ENCODE data around the gene KLHL40. TPM values are rescaled to one million over a fixed set of nuclear protein-coding genes. Genes with fewer than 3 reads are reported as not detected.

The KLHL40 gene
- total and polyA plus RNA-seq, 11 donors: 0.19 to 6.8 (median 0.73) TPM; not detected in 1

GRCh38 chr3:42689421-42690014 is 4.2 kb downstream of the KLHL40 start:
- Histone ChIP-seq H3K4me3 (no peak overlapping the region), H3K27me3 (peaks cover 0 to 6% (median 0%) of the 10 kb centered on the region in 9 donors), H3K27ac (no peak overlapping the region), H3K4me1 (peaks cover 0 to 17% (median 3%) of the 10 kb centered on the region in 12 donors), H3K9me3 (no peaks in the 10 kb centered on the region), H3K36me3 (peaks cover 0 to 11% (median 0%) of the 10 kb centered on the region in 9 donors)
- intact Hi-C loops (cut with DNase I): no loop called here
- WGBS, 4 donors: 65 to 79% (median 68%) methylated on average over 9 of the region's 9 CpGs
- DNase-seq (no peak), ATAC-seq (no peak)
- TF ChIP-seq CTCF (IDR thresholded peaks at IDR 0.05): no peak
- no peak for TF ChIP-seq POLR2A (IDR thresholded peaks at IDR 0.05)

- Histone ChIP-seq H3K27me3 (peaks cover 0 to 6% (median 0%) of the 10 kb centered on the region in 9 donors), H3K36me3 (peaks cover 0 to 11% (median 0%) of the 10 kb centered on the region in 9 donors), H3K4me3 (no peak overlapping the region), H3K9me3 (no peaks in the 10 kb centered on the region), H3K27ac (no peak overlapping the region), H3K4me1 (peaks cover 0 to 10% (median under 1%) of the 10 kb centered on the region in 12 donors)
- no peak for ATAC-seq
- 79 to 85% (median 81%) methylated on average over 7 of the region's 7 CpGs for WGBS, 4 donors
- TF ChIP-seq POLR2A (IDR thresholded peaks at IDR 0.05) (no peak), CTCF (IDR thresholded peaks at IDR 0.05) (no peak)
- intact Hi-C loops (cut with DNase I): no loop called here
- DNase-seq: no peak
These were observed 4.9 kb downstream of the KLHL40 start for GRCh38 chr3:42690191-42690590.

- Histone ChIP-seq H3K27me3 (peaks cover 0 to 3% (median 0%) of the 10 kb centered on the region in 9 donors), H3K27ac (peak overlapping the region in 1 of 12 donors; percentile 57), H3K36me3 (peaks cover 0 to 11% (median 0%) of the 10 kb centered on the region in 9 donors), H3K9me3 (no peaks in the 10 kb centered on the region), H3K4me3 (no peak overlapping the region), H3K4me1 (peaks cover 0 to 2% (median 0%) of the 10 kb centered on the region in 12 donors)
- WGBS, 4 donors: 63 to 78% (median 67%) methylated on average over 7 to 10 of the region's 10 CpGs
- ATAC-seq (peak in 1 of 4 donors; percentile 3), DNase-seq (peak in 1 of 5 donors; percentile 6)
- TF ChIP-seq POLR2A (IDR thresholded peaks at IDR 0.05) (no peak), CTCF (IDR thresholded peaks at IDR 0.05) (no peak)
- intact Hi-C loops (cut with DNase I): no loop called here
These were observed 5.7 kb downstream of the KLHL40 start for GRCh38 chr3:42690766-42691680.

Data from heart left ventricle (tissue), 16 donors.